HepG2 (cell line): Measurements from ENCODE around the gene VSNL1. TPM values are rescaled to one million over a fixed set of nuclear protein-coding genes. Genes with fewer than 3 reads are reported as not detected.

Experiments
- CREB1 ChIP-seq, 2 experiments: fragments of 450-650 bp in 1 of 2; IDR thresholded peaks; 2 replicates each; pipeline ENCODE4 v1.6.1; 2016 to 2017; ENCODE audit warnings: control low read depth in 1 of 2, mild to moderate bottlenecking in 1 of 2, missing compliant biosample characterization in 1 of 2, missing genetic modification characterization in 1 of 2
- CREB3 ChIP-seq: sonication (generic); formaldehyde crosslinking; IDR thresholded peaks from 2 replicates; pipeline ENCODE4 v1.5.0; 2020; ENCODE audit warnings: missing genetic modification reagents
- FOXO1 ChIP-seq: sonication (generic); formaldehyde crosslinking; IDR thresholded peaks from 2 replicates; pipeline ENCODE4 v1.4.0; 2020; ENCODE audit warnings: missing genetic modification reagents
- GPN1 ChIP-seq: sonication (generic); formaldehyde crosslinking; IDR thresholded peaks from 2 replicates; pipeline ENCODE4 v1.5.1; 2020; ENCODE audit warnings: missing genetic modification reagents, borderline replicate concordance
- GRHL1 ChIP-seq: sonication (generic); formaldehyde crosslinking; conservative IDR thresholded peaks from 2 replicates; pipeline ENCODE4 v1.8.0; 2022; ENCODE audit warnings: missing genetic modification reagents
- HNRNPUL1 ChIP-seq: fragments of 200-400 bp; formaldehyde crosslinking; IDR thresholded peaks from 2 replicates; pipeline ENCODE4 v1.6.1; 2017; ENCODE audit warnings: low read depth, mild to moderate bottlenecking, low read length, moderate library complexity
- NFE2L1 ChIP-seq: sonication (generic); formaldehyde crosslinking; IDR thresholded peaks from 2 replicates; pipeline ENCODE4 v1.4.0; 2020; ENCODE audit warnings: missing genetic modification reagents, mild to moderate bottlenecking, borderline replicate concordance
- NR2F6 ChIP-seq, 2 experiments: IDR thresholded peaks; 2 replicates each; pipeline ENCODE4 v1.6.1; 2016; ENCODE audit warnings: antibody characterized with exemption in 1 of 2, mild to moderate bottlenecking in 1 of 2
- PAX8 ChIP-seq: sonication (generic); formaldehyde crosslinking; IDR thresholded peaks from 2 replicates; pipeline ENCODE4 v1.8.0; 2022; ENCODE audit warnings: mild to moderate bottlenecking, missing genetic modification reagents, borderline replicate concordance
- SYNCRIP ChIP-seq: fragments of 200-400 bp; formaldehyde crosslinking; IDR thresholded peaks from 2 replicates; pipeline ENCODE4 v1.6.1; 2018; ENCODE audit warnings: mild to moderate bottlenecking, low read depth, low read length; ENCODE audit not compliant: insufficient read depth
- TRIM24 ChIP-seq: sonication (generic); formaldehyde crosslinking; IDR thresholded peaks from 2 replicates; pipeline ENCODE4 v1.8.0; 2022; ENCODE audit warnings: mild to moderate bottlenecking, missing genetic modification reagents
- ZBTB20 ChIP-seq: sonication (generic); formaldehyde crosslinking; IDR thresholded peaks from 2 replicates; pipeline ENCODE4 v1.8.1; 2023; ENCODE audit warnings: missing genetic modification reagents, low read depth, mild to moderate bottlenecking, borderline replicate concordance
- ZBTB38 ChIP-seq: sonication (generic); formaldehyde crosslinking; IDR thresholded peaks from 2 replicates; pipeline ENCODE4 v1.5.1; 2020; ENCODE audit warnings: mild to moderate bottlenecking, missing genetic modification reagents
- ZBTB46 ChIP-seq: sonication (generic); formaldehyde crosslinking; IDR thresholded peaks from 2 replicates; pipeline ENCODE4 v1.4.0; 2020; ENCODE audit warnings: mild to moderate bottlenecking, missing genetic modification reagents, borderline replicate concordance
- ZNF256 ChIP-seq: sonication (generic); formaldehyde crosslinking; conservative IDR thresholded peaks from 2 replicates; pipeline ENCODE4 v1.4.0; 2020; ENCODE audit warnings: missing genetic modification reagents
- ZNF260 ChIP-seq: sonication (generic); formaldehyde crosslinking; IDR thresholded peaks from 2 replicates; pipeline ENCODE4 v1.4.0; 2020; ENCODE audit warnings: missing genetic modification reagents, low read depth, mild to moderate bottlenecking, borderline replicate concordance
- ZNF280D ChIP-seq: sonication (generic); formaldehyde crosslinking; IDR thresholded peaks from 2 replicates; pipeline ENCODE4 v1.5.1; 2020; ENCODE audit warnings: mild to moderate bottlenecking, missing genetic modification reagents
- ZNF567 ChIP-seq: sonication (generic); formaldehyde crosslinking; IDR thresholded peaks from 2 replicates; pipeline ENCODE4 v1.8.1; 2023; ENCODE audit warnings: mild to moderate bottlenecking, missing genetic modification reagents, borderline replicate concordance
- ZNF598 ChIP-seq: sonication (generic); formaldehyde crosslinking; IDR thresholded peaks from 2 replicates; pipeline ENCODE4 v1.5.1; 2020; ENCODE audit warnings: mild to moderate bottlenecking, missing genetic modification reagents, borderline replicate concordance
- ZNF816 ChIP-seq: sonication (generic); formaldehyde crosslinking; IDR thresholded peaks from 2 replicates; pipeline ENCODE4 v1.8.0; 2022; ENCODE audit warnings: missing genetic modification reagents, mild to moderate bottlenecking, borderline replicate concordance
- polyA plus RNA-seq, 8 experiments: library from polyadenylated mRNA; depleted of rRNA in 3 of 8; stranded (reverse) in 7 of 8; unstranded in 1 of 8; fragments of >200 nt; fragmentation: Illumina TruSeq in 4 of 8; extraction: Trizol in 4 of 8; gene quantifications; 2 replicates each; pipeline versions ENCODE4 v1.2.1 to v1.2.3, GENCODE V29; 2011 to 2016; ENCODE audit warnings: low read depth in 4 of 8, missing spikeins in 1 of 8, mixed read lengths in 1 of 8; ENCODE audit not compliant: insufficient read depth in 1 of 8
- total RNA-seq, 5 experiments: library from RNA; depleted of rRNA; stranded (reverse); fragments of >200 nt; fragmentation: Illumina TruSeq; extraction: Trizol; gene quantifications; 2 replicates each; pipeline ENCODE4 v1.2.3, GENCODE V29; 2016; ENCODE audit warnings: low read depth in 1 of 5

VSNL1 gene
- total and polyA plus RNA-seq, 2 of the 13 experiments (the other 11 are each of a cell fraction or from before 2014, with no cell fraction given): 63.2 to 95.9 TPM

GRCh38 chr2:17538844-17539554, 1.5 kb upstream of the VSNL1 start (continued):
- TF ChIP-seq ZBTB46 (CRISPR knock-in tag) (no peak), ZNF260 (CRISPR knock-in tag) (no peak), ZNF598 (peak; percentile 88; the same call in 1 of the 2 replicates), ZNF567 (CRISPR knock-in tag) (peak; percentile 83; the same call in 1 of the 2 replicates), ZBTB38 (CRISPR knock-in tag) (peak; percentile 87), ZNF280D (CRISPR knock-in tag) (no peak), GPN1 (CRISPR knock-in tag) (no peak), CREB3 (CRISPR knock-in tag) (peak; percentile 98), PAX8 (CRISPR knock-in tag) (peak; percentile 71; the same call in 1 of the 2 replicates), NFE2L1 (CRISPR knock-in tag) (no peak), TRIM24 (CRISPR knock-in tag) (no peak), ZNF256 (CRISPR knock-in tag) (peak; percentile 97), NR2F6 (IDR thresholded peaks at IDR 0.05) (no peak), NR2F6 (CRISPR knock-in tag; IDR thresholded peaks at IDR 0.05) (peak; percentile 42), GRHL1 (CRISPR knock-in tag) (no peak), HNRNPUL1 (peak; percentile 89), FOXO1 (CRISPR knock-in tag) (peak; percentile 81), ZBTB20 (no peak), ZNF816 (peak; percentile 90), SYNCRIP (no peak), CREB1 (IDR thresholded peaks at IDR 0.05) (no peak), CREB1 (CRISPR knock-in tag; IDR thresholded peaks at IDR 0.05) (no peak)
